Osteocyte (in vitro differentiated cells): ENCODE measurements around the gene DLGAP4. TPM values are rescaled to one million over a fixed set of nuclear protein-coding genes. Genes with fewer than 3 reads are reported as not detected.

Source experiments
- DNase-seq: peaks from one replicate; pipeline ENCODE4 v3.0.0; 2021; ENCODE audit warnings: mixed read lengths; ENCODE audit not compliant: unreplicated experiment; ENCODE audit errors: extremely low spot score
- H3K27ac Mint-ChIP-seq: one replicate; pipeline ENCODE4 v1.8.0; 2021; ENCODE audit warnings: mild to moderate bottlenecking, mixed read lengths; ENCODE audit not compliant: unreplicated experiment
- H3K27me3 Mint-ChIP-seq: one replicate; pipeline ENCODE4 v1.8.0; 2021; ENCODE audit warnings: mixed read lengths; ENCODE audit not compliant: unreplicated experiment
- H3K36me3 Mint-ChIP-seq: one replicate; pipeline ENCODE4 v1.8.0; 2021; ENCODE audit warnings: mixed read lengths; ENCODE audit not compliant: unreplicated experiment
- H3K4me1 Mint-ChIP-seq: one replicate; pipeline ENCODE4 v1.8.0; 2021; ENCODE audit warnings: mixed read lengths; ENCODE audit not compliant: unreplicated experiment
- H3K4me3 Mint-ChIP-seq: one replicate; pipeline ENCODE4 v1.8.0; 2021; ENCODE audit warnings: mild to moderate bottlenecking, moderate library complexity, mixed read lengths; ENCODE audit not compliant: unreplicated experiment
- H3K9me3 Mint-ChIP-seq: one replicate; pipeline ENCODE4 v1.8.0; 2021; ENCODE audit warnings: mixed read lengths; ENCODE audit not compliant: unreplicated experiment
- total RNA-seq: library from RNA; stranded (reverse); gene quantifications from 2 replicates; pipeline ENCODE4 v1.2.1, GENCODE V29; 2021
- TF ChIP-seq, protein P1 (sequence below): fragments of 200-600 bp; sonication (generic); IDR thresholded peaks from 2 replicates; pipeline ENCODE4 v1.5.0; 2021; ENCODE audit warnings: antibody characterized with exemption, mild to moderate bottlenecking, moderate library complexity

DLGAP4 gene
- total RNA-seq, 1 donor from 2014 or later = 134 TPM

DNA sequence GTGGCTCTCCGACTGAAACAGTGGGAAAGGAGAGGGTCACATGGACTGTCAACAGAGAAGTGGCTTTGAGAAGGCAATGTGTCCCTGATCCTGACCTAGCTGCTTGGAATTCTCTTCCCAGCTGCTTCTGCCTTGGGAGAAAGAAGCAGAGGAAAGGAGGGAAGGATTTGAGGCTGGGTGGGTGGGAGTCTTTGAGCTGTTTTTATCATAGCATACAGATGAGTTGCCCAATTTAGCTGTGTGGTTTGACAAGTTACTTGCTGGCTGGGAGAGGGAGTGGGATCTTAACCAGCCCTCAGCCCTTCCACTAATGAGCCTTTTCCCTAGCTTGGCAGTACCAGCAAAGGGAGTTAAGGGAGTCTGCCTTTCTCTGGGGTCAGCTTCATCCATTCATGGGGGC is 184.1 kb downstream of the DLGAP4 start:
- TF ChIP-seq, protein P1, sequence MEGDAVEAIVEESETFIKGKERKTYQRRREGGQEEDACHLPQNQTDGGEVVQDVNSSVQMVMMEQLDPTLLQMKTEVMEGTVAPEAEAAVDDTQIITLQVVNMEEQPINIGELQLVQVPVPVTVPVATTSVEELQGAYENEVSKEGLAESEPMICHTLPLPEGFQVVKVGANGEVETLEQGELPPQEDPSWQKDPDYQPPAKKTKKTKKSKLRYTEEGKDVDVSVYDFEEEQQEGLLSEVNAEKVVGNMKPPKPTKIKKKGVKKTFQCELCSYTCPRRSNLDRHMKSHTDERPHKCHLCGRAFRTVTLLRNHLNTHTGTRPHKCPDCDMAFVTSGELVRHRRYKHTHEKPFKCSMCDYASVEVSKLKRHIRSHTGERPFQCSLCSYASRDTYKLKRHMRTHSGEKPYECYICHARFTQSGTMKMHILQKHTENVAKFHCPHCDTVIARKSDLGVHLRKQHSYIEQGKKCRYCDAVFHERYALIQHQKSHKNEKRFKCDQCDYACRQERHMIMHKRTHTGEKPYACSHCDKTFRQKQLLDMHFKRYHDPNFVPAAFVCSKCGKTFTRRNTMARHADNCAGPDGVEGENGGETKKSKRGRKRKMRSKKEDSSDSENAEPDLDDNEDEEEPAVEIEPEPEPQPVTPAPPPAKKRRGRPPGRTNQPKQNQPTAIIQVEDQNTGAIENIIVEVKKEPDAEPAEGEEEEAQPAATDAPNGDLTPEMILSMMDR = no peak
- H3K9me3 Mint-ChIP-seq = no peaks in the 10 kb centered on the region
- DNase-seq = no peak
- peak overlapping the region; percentile 27 for H3K27ac Mint-ChIP-seq
- no peaks in the 10 kb centered on the region for H3K27me3 Mint-ChIP-seq
- peaks cover 9% of the 10 kb centered on the region for H3K36me3 Mint-ChIP-seq
- peaks cover 57% of the 10 kb centered on the region for H3K4me1 Mint-ChIP-seq
- H3K4me3 Mint-ChIP-seq = no peak overlapping the region

DNA sequence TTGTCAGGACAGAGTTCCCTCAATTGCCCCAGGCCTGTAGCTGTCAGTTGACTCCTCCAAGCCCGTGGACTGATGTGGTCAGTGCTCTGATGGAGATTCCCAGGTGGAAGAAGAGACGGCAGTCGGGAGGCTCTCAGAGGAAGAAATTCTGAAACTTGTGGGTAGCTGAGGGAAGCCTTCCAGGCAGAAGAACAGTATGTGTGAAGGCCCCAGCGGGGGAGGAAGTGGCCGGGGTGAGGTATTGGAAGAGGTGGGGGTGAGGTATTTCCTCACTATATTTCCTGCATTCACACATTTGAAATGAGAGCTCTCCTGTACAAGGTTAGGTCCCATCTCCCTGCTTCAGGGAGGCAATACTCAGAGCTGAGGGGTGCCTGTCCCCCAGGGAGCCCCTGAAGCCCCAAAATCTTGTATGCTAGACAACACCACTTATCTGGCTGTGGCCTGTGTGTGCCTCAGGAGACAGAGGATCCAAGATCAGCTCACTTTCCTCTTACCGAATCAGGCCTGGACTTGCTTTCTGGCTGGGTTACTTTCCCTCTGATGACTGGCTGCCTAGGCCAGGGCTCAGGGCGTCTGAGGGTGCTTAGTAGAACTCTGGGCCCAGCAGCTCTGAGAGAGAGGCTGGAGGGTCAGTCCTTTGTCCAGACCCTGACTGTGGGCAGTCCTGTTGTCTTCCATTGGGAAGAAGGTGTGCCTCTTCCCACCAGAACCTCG is 185.9 kb downstream of the DLGAP4 start:
- DNase-seq = no peak
- H3K4me3 Mint-ChIP-seq = no peak overlapping the region
- TF ChIP-seq, protein P1 = no peak
- no peaks in the 10 kb centered on the region for H3K9me3 Mint-ChIP-seq
- H3K27me3 Mint-ChIP-seq = no peaks in the 10 kb centered on the region
- H3K27ac Mint-ChIP-seq = peak overlapping the region; percentile 45
- peaks cover 7% of the 10 kb centered on the region for H3K36me3 Mint-ChIP-seq
- H3K4me1 Mint-ChIP-seq = peaks cover 46% of the 10 kb centered on the region

DNA sequence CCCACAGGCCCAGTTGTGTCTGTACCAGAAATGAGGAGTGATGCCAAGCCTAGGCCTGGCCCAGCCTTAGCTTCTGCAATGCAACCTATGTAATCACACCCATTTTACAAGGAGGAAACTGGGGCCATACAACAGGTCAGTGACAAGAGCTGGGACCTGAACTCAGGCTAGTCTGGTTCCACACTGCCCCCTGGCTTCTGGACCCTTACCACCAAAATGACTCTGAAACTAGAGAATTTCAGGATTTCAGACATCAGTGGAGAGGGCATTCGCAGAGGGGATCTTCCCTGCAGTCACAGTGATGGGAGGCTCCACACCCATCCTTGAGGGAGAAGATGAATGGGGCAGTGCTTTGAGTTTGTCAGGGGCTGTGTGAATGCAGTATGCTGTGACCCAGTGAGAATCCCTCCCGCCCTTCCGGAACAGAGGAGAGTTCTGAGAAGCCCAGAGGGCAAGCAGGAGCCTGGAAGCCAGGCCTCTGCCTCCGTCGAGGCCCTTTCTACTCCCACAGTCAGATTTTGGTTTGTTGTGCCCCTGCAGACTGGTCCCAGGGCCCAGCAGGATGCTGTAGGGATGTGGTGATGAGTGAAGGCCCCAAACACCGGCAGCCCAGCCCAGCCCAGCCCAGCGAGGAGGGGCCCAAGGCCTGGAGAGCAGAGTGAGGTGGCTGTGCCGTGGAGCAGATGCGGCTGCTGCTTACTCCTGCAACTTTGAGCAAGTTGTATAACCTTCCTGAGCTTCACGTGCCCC is 187.1 kb downstream of the DLGAP4 start:
- Mint-ChIP-seq H3K36me3 (peaks cover 8% of the 10 kb centered on the region), H3K4me1 (peaks cover 43% of the 10 kb centered on the region), H3K27me3 (no peaks in the 10 kb centered on the region), H3K27ac (peak overlapping the region; percentile 74), H3K9me3 (no peaks in the 10 kb centered on the region), H3K4me3 (no peak overlapping the region)
- no peak for DNase-seq
- TF ChIP-seq, protein P1 = peak; percentile 40

DNA sequence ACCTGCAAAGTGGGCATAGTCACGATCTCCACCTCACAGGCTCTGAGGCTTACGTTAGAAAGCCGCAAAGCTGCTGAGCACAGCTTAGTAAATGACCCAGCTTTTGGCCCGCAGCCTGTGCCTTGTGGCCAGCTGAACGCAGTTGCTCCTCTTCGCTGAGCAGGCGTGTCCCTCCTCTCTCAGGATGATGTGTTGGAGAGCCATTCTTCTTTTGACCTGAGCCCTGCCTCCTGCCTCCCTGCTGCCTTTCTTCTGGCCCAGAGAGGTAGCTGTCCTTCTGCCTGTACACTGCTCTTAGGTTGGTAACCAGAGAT is 187.6 kb downstream of the DLGAP4 start:
- peaks cover 13% of the 10 kb centered on the region for H3K36me3 Mint-ChIP-seq
- H3K4me3 Mint-ChIP-seq = no peak overlapping the region
- H3K9me3 Mint-ChIP-seq = no peaks in the 10 kb centered on the region
- TF ChIP-seq, protein P1 = no peak
- peaks cover 47% of the 10 kb centered on the region for H3K4me1 Mint-ChIP-seq
- peak overlapping the region; percentile 54 for H3K27ac Mint-ChIP-seq
- H3K27me3 Mint-ChIP-seq = no peaks in the 10 kb centered on the region
- DNase-seq = no peak
